ENCODE data around the gene FHAD1. TPM values are rescaled to one million over a fixed set of nuclear protein-coding genes. Genes with fewer than 3 reads are reported as not detected.
A peak's percentile ranks its signal among the peaks of the same experiment; 100 is the strongest.

Gene FHAD1
- total RNA-seq, 6 experiments from 2014 or later, result 0.06 to 0.53 (median 0.12) TPM; not detected in 3

- Histone ChIP-seq H3K36me3 (no peaks in the 10 kb centered on the region), H3K4me3 (no peak overlapping the region), H3K27me3 (no peaks in the 10 kb centered on the region), H3K4me1 (peaks cover 0 to 13% (median 3%) of the 10 kb centered on the region in 4 donors), H3K27ac (no peak overlapping the region), H3K9me3 (no peaks in the 10 kb centered on the region)
- WGBS (ENCODE audit: insufficient coverage, low coverage, low lambda C conversion rate, missing lambda C conversion rate), result 82% methylated on average over 4 of the region's 13 CpGs
- intact Hi-C loops (cut with DNase I), result no loop called here
- ATAC-seq (no peak), DNase-seq (no peak)
- TF ChIP-seq POLR2A (IDR thresholded peaks at IDR 0.05) (no peak), CTCF (IDR thresholded peaks at IDR 0.05) (no peak)
Measured at GRCh38 chr1:15311122-15311822, 64.2 kb downstream of the FHAD1 start.

GRCh38 chr1:15311880-15312279 lies 64.9 kb downstream of the FHAD1 start:
- Histone ChIP-seq H3K9me3 (no peaks in the 10 kb centered on the region), H3K36me3 (no peaks in the 10 kb centered on the region), H3K4me1 (peaks cover 0 to 13% (median 3%) of the 10 kb centered on the region in 4 donors), H3K27me3 (no peaks in the 10 kb centered on the region), H3K27ac (no peak overlapping the region), H3K4me3 (no peak overlapping the region)
- DNase-seq (no peak), ATAC-seq (no peak)
- no peak for TF ChIP-seq POLR2A (IDR thresholded peaks at IDR 0.05)
- intact Hi-C loops (cut with DNase I), result no loop called here
- WGBS (ENCODE audit: insufficient coverage, low coverage, low lambda C conversion rate, missing lambda C conversion rate), result 91% methylated on average over 7 of the region's 7 CpGs

- H3K9me3 ChIP-seq, result no peaks in the 10 kb centered on the region
- DNase-seq, result no peak
- H3K27me3 ChIP-seq, result no peaks in the 10 kb centered on the region
- intact Hi-C loops (cut with DNase I), result no loop called here
- H3K4me3 ChIP-seq, result no peak overlapping the region
- no peaks in the 10 kb centered on the region for H3K36me3 ChIP-seq
- peaks cover 0 to 13% (median 3%) of the 10 kb centered on the region in 4 donors for H3K4me1 ChIP-seq
- no peak for ATAC-seq
- WGBS (ENCODE audit: insufficient coverage, low coverage, low lambda C conversion rate, missing lambda C conversion rate), result 63% methylated on average over 15 of the region's 16 CpGs
- TF ChIP-seq POLR2A (IDR thresholded peaks at IDR 0.05) (no peak), CTCF (IDR thresholded peaks at IDR 0.05) (no peak)
- H3K27ac ChIP-seq, result no peak overlapping the region
Measured at GRCh38 chr1:15312626-15313411, 65.8 kb downstream of the FHAD1 start.

GRCh38 chr1:15314328-15315281 lies 67.6 kb downstream of the FHAD1 start:
- Histone ChIP-seq H3K27ac (no peak overlapping the region), H3K4me1 (no peaks in the 10 kb centered on the region), H3K9me3 (no peaks in the 10 kb centered on the region), H3K36me3 (no peaks in the 10 kb centered on the region), H3K4me3 (no peak overlapping the region), H3K27me3 (no peaks in the 10 kb centered on the region)
- TF ChIP-seq POLR2A (IDR thresholded peaks at IDR 0.05) (no peak), CTCF (IDR thresholded peaks at IDR 0.05) (no peak)
- ATAC-seq (peak in 1 of 4 donors; percentile 43), DNase-seq (no peak)
- intact Hi-C loops (cut with DNase I), result no loop called here
- 73% methylated on average over 9 of the region's 26 CpGs for WGBS (ENCODE audit: insufficient coverage, low coverage, low lambda C conversion rate, missing lambda C conversion rate)

Measured in right lobe of liver (tissue), 6 donors.